ENCODE data around the gene NLGN2.

DNA sequence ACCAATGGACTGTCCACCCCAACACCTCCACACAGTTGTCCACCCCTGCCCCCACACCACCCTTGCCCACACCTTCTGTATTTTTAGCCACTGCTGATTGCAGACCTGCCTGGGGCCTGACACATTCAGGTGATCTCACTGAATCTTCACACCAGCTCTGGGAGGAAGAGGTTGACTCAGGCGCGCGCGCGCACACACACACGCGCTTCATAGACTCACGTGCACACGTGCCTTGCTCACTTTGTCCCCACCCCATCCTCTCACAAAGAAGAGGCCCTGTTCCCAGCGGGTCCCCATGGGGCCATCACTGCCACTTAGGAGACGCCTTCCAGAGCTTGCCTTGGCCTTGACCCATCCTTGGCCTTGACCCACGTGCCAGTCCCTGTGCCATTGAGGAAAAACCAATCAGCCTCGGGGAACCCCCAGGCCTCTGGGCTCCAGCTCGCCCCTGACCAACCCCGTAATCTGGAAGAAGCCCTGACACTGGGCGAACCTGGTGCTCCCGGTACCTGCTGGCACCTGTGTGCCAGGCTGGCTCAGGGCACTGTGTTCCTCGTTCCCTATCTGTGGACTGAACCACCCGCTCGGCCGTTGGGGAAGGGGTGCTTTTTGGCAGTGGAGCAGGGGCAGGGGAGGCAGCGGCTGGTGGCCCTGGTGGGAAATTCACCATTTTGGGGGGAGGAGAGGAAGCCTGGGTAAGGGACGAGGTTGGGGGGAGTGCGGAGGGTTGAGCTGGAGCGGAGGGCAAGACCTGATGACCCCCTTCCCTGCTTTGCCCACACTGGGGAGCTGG lies 3.2 kb downstream of the NLGN2 start:
- TF ChIP-seq, protein P1, sequence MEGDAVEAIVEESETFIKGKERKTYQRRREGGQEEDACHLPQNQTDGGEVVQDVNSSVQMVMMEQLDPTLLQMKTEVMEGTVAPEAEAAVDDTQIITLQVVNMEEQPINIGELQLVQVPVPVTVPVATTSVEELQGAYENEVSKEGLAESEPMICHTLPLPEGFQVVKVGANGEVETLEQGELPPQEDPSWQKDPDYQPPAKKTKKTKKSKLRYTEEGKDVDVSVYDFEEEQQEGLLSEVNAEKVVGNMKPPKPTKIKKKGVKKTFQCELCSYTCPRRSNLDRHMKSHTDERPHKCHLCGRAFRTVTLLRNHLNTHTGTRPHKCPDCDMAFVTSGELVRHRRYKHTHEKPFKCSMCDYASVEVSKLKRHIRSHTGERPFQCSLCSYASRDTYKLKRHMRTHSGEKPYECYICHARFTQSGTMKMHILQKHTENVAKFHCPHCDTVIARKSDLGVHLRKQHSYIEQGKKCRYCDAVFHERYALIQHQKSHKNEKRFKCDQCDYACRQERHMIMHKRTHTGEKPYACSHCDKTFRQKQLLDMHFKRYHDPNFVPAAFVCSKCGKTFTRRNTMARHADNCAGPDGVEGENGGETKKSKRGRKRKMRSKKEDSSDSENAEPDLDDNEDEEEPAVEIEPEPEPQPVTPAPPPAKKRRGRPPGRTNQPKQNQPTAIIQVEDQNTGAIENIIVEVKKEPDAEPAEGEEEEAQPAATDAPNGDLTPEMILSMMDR (IDR thresholded peaks at IDR 0.05; ENCODE audit: insufficient read depth, low read length): no peak
- TF ChIP-seq POLR2AphosphoS5 (IDR thresholded peaks at IDR 0.05; ENCODE audit: low read depth) (no peak), GABPA (IDR thresholded peaks at IDR 0.05; ENCODE audit: low read depth) (no peak), SPI1 (IDR thresholded peaks at IDR 0.05; ENCODE audit: borderline replicate concordance, low read depth) (no peak)
- TF ChIP-seq, protein P2, sequence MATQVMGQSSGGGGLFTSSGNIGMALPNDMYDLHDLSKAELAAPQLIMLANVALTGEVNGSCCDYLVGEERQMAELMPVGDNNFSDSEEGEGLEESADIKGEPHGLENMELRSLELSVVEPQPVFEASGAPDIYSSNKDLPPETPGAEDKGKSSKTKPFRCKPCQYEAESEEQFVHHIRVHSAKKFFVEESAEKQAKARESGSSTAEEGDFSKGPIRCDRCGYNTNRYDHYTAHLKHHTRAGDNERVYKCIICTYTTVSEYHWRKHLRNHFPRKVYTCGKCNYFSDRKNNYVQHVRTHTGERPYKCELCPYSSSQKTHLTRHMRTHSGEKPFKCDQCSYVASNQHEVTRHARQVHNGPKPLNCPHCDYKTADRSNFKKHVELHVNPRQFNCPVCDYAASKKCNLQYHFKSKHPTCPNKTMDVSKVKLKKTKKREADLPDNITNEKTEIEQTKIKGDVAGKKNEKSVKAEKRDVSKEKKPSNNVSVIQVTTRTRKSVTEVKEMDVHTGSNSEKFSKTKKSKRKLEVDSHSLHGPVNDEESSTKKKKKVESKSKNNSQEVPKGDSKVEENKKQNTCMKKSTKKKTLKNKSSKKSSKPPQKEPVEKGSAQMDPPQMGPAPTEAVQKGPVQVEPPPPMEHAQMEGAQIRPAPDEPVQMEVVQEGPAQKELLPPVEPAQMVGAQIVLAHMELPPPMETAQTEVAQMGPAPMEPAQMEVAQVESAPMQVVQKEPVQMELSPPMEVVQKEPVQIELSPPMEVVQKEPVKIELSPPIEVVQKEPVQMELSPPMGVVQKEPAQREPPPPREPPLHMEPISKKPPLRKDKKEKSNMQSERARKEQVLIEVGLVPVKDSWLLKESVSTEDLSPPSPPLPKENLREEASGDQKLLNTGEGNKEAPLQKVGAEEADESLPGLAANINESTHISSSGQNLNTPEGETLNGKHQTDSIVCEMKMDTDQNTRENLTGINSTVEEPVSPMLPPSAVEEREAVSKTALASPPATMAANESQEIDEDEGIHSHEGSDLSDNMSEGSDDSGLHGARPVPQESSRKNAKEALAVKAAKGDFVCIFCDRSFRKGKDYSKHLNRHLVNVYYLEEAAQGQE (IDR thresholded peaks at IDR 0.05; ENCODE audit: insufficient replicate concordance, low read depth): no peak

Data from HL-60 (cell line).